Ovary (tissue), 3 donors: ENCODE measurements around the gene ELP4.

ENCODE experiments used
- POLR2A ChIP-seq: fragments of 450-650 bp; IDR thresholded peaks from one replicate; pipeline ENCODE4 v1.6.1; 2017; ENCODE audit warnings: antibody characterized with exemption, mild to moderate bottlenecking, moderate library complexity
- TF ChIP-seq, protein P1 (sequence below), 3 donors: fragments of 450-650 bp in 2 of 3; fragments of 200-600 bp in 1 of 3; IDR thresholded peaks; one replicate each; pipeline versions ENCODE4 v1.5.1 to v1.8.0; 2016 to 2022; ENCODE audit warnings: antibody characterized with exemption in 3 of 3, mild to moderate bottlenecking in 1 of 3
- donor health status: DM: no; HTN: no; CAD: no.

GRCh38 chr11:31830406-31830805 is 320.8 kb downstream of the ELP4 start:
- TF ChIP-seq, protein P1, sequence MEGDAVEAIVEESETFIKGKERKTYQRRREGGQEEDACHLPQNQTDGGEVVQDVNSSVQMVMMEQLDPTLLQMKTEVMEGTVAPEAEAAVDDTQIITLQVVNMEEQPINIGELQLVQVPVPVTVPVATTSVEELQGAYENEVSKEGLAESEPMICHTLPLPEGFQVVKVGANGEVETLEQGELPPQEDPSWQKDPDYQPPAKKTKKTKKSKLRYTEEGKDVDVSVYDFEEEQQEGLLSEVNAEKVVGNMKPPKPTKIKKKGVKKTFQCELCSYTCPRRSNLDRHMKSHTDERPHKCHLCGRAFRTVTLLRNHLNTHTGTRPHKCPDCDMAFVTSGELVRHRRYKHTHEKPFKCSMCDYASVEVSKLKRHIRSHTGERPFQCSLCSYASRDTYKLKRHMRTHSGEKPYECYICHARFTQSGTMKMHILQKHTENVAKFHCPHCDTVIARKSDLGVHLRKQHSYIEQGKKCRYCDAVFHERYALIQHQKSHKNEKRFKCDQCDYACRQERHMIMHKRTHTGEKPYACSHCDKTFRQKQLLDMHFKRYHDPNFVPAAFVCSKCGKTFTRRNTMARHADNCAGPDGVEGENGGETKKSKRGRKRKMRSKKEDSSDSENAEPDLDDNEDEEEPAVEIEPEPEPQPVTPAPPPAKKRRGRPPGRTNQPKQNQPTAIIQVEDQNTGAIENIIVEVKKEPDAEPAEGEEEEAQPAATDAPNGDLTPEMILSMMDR (IDR thresholded peaks at IDR 0.05) = no peak
- no peak for TF ChIP-seq POLR2A
